ENCODE results near the gene PKD2L2. TPM values are rescaled to one million over a fixed set of nuclear protein-coding genes. Genes with fewer than 3 reads are reported as not detected.

PKD2L2 gene
- total and polyA plus RNA-seq, 10 of the 15 experiments (the other 5 are each of a cell fraction or from before 2014, with no cell fraction given): 0.11 to 0.86 (median 0.26) TPM; not detected in 4

DNA sequence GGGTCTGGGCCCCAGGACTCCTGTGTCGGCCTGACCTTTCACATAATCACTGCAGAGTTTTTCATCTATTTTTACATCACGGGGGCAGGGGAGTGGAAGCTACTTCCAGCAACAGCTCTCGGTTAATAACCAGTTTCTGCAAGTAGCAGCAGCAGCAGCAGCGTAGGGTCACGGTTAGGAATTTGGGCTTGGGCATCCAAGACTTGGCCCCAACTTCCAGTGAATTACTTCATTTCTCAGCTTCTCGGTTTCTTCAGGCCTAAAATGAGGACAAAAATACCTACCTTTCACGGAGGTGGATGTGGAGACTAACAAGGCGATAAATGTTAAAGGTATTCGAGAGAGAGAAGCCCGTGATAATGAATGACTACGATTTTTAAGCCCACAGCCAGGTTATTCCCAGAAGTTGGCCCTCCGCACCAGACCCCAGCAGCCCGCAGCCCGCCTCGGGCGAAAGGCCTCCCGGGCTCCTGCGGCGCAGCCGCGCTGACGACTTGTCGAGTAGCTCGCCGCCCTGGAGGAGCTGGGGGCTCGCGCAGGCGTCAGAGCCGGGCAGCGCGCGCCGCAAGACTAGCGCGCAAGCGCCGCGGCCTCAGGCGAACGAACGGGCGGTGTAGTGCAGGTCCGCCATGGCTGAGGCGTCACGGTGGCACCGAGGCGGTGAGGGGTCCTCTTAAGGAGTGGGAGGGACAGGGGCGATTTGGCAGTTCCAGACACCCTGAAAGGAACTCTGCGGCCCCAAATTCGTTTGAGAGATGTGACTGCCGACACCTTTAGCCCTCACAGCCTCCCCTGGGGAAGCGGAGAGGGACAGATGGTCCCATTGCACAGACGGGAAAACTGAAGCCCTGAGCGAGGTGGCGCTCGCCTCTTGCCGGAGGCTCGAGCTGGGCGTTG lies at the start of gene PKD2L2 (continued):
- TF ChIP-seq PML (IDR thresholded peaks at IDR 0.05; ENCODE audit: low read length) (peak; percentile 91), YBX1 (IDR thresholded peaks at IDR 0.05) (no peak), NFIC (IDR thresholded peaks at IDR 0.05; ENCODE audit: low read depth, low read length) (0 out of 2 replicates have a peak, but pooled peaks have one; percentile 30)
- TF ChIP-seq, protein P1, sequence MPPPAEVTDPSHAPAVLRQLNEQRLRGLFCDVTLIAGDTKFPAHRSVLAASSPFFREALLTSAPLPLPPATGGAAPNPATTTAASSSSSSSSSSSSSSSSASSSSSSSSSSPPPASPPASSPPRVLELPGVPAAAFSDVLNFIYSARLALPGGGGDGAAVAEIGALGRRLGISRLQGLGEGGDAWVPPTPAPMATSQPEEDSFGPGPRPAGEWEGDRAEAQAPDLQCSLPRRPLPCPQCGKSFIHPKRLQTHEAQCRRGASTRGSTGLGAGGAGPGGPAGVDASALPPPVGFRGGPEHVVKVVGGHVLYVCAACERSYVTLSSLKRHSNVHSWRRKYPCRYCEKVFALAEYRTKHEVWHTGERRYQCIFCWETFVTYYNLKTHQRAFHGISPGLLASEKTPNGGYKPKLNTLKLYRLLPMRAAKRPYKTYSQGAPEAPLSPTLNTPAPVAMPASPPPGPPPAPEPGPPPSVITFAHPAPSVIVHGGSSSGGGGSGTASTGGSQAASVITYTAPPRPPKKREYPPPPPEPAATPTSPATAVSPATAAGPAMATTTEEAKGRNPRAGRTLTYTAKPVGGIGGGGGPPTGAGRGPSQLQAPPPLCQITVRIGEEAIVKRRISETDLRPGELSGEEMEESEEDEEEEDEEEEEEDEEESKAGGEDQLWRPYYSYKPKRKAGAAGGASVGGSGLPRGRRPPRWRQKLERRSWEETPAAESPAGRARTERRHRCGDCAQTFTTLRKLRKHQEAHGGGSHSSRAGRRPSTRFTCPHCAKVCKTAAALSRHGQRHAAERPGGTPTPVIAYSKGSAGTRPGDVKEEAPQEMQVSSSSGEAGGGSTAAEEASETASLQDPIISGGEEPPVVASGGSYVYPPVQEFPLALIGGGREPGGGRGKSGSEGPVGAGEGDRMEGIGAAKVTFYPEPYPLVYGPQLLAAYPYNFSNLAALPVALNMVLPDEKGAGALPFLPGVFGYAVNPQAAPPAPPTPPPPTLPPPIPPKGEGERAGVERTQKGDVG (CRISPR knock-in tag; IDR thresholded peaks at IDR 0.05): no peak
- TF ChIP-seq, protein P2, sequence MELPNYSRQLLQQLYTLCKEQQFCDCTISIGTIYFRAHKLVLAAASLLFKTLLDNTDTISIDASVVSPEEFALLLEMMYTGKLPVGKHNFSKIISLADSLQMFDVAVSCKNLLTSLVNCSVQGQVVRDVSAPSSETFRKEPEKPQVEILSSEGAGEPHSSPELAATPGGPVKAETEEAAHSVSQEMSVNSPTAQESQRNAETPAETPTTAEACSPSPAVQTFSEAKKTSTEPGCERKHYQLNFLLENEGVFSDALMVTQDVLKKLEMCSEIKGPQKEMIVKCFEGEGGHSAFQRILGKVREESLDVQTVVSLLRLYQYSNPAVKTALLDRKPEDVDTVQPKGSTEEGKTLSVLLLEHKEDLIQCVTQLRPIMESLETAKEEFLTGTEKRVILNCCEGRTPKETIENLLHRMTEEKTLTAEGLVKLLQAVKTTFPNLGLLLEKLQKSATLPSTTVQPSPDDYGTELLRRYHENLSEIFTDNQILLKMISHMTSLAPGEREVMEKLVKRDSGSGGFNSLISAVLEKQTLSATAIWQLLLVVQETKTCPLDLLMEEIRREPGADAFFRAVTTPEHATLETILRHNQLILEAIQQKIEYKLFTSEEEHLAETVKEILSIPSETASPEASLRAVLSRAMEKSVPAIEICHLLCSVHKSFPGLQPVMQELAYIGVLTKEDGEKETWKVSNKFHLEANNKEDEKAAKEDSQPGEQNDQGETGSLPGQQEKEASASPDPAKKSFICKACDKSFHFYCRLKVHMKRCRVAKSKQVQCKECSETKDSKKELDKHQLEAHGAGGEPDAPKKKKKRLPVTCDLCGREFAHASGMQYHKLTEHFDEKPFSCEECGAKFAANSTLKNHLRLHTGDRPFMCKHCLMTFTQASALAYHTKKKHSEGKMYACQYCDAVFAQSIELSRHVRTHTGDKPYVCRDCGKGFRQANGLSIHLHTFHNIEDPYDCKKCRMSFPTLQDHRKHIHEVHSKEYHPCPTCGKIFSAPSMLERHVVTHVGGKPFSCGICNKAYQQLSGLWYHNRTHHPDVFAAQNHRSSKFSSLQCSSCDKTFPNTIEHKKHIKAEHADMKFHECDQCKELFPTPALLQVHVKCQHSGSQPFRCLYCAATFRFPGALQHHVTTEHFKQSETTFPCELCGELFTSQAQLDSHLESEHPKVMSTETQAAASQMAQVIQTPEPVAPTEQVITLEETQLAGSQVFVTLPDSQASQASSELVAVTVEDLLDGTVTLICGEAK (IDR thresholded peaks at IDR 0.05; ENCODE audit: borderline replicate concordance): no peak
- TF ChIP-seq, protein P3, sequence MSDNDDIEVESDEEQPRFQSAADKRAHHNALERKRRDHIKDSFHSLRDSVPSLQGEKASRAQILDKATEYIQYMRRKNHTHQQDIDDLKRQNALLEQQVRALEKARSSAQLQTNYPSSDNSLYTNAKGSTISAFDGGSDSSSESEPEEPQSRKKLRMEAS (IDR thresholded peaks at IDR 0.05; ENCODE audit: low read depth, low read length): no peak
